NOMO-1 treated with dmso at 0.1 percent for 144 hours (cell line): Measurements from ENCODE around the gene WWOX.

ENCODE experiments used
- DNase-seq: peaks from one replicate; lab custom pipeline; 2025; ENCODE audit not compliant: unreplicated experiment; lab: John Stamatoyannopoulos, UW

WWOX gene

GRCh38 chr16:78258375-78259065 is 159.1 kb downstream of the WWOX start:
- DNase-seq = no peak

GRCh38 chr16:78259873-78260272 is 160.4 kb downstream of the WWOX start:
- DNase-seq = no peak

- no peak for DNase-seq
Measured at GRCh38 chr16:78264642-78265041, 165.2 kb downstream of the WWOX start.

GRCh38 chr16:78269256-78269655 is 169.8 kb downstream of the WWOX start:
- no peak for DNase-seq

DNA sequence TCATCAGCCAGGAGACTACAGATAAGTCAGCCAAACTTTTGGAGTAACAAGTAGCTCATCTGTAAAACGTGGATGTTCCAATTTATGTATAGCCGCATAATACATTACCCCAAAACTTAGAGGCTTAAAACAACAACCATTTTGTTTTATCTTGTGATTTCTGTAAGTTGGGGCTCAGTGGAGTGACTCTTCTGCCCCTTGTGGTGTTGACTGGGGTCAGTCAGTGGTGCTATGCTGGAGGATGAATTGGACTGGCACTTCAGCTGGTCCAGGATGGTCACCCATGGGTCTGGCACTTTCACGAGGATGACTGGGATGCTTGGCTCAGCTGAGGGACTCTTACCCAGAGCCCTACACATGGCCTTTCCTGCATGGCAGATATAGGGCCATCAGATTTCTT is 172.5 kb downstream of the WWOX start:
- no peak for DNase-seq

DNA sequence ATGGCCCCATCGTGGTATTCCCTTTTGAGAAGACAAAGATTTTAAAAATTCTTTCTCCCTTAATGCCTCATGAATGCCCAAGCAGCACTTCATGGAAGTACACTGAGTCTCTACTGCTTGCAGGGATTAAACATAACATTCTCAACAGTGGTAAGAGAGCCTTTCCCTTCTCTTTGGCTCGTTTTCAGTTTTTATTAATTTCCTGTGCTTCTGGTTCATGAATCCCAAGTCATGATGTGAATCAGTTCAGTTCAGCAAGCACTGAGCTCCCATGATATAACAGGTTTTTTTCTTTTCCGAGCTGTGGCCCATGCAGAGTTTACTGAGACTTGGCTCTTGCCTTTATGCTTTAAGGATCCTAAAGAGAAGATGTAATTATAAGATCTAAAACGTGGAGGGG is 175.3 kb downstream of the WWOX start:
- no peak for DNase-seq

DNA sequence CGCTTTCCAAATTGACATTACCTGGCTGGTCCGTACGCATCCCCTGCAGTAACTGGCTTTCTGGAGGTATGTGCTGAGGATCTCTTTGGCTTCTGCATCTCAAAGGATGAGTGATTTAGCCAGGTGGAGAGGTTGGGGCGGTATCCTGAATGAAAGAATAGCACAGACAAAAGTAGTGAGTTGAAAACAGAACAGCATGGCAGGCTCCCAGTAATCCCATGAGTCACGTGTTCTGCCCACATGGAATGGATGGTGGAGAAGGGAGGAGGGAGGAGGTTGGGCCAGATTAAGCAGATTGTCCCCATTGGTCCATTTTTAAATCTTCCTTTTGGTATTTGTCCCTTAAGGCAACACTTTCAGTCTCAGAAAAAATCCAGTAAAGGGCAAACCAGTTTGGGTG is 176.0 kb downstream of the WWOX start:
- no peak for DNase-seq

DNA sequence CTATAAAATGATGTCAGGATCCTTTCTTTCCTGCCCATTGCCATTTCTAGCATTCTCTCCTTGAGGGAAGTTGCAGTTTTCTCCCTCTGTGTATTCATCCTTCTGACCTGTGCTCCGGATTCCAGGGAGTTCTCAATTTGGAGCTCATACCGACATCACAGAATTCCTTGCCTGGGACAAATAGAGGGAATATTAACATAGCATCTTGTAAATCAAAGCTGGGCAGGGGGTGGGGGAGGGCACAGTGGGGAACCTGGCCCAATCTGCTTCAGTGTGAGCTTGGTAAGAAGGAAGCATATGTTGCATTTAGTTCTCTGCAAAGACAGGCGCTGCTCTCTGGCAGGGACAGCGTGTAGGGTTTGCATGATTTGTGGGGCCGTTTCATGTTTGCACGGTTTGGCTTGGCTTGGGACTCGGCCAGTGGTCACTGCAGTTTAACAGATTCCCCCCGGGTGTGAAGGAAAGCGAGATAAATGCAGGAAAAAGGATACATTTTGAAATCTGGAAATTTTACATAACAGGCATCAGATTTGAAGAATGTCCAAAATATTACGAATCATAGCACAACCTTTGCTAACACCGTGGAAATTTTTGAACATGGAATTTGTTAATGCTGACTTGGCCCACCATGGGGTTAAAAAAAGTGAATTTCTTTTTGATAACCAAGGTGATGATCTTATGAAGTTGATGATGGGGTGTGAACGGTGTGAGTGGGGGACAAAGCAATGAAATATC is 178.0 kb downstream of the WWOX start:
- no peak for DNase-seq

- DNase-seq = no peak
Measured at GRCh38 chr16:78278056-78278450, 178.6 kb downstream of the WWOX start.

DNA sequence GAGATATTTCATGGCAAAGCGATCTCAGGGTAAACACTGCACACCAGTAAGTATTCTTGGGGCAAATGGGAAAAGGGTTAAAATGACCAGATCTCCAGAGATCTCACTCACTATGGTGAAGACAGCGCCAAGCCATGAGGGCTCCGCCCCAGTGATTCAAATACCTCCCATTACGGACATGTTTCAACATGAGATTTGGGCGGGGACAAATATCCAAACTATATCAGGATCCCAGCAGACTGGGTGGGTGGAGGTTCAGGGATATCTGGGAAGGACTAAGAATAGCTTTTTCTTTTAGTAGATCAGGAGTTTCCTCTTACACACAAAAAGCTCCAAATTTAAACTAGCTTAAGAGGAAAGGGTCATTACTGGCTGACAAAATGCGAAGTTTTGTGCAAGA is 181.7 kb downstream of the WWOX start:
- DNase-seq = no peak

GRCh38 chr16:78283548-78284251 is 184.2 kb downstream of the WWOX start:
- DNase-seq = no peak

DNA sequence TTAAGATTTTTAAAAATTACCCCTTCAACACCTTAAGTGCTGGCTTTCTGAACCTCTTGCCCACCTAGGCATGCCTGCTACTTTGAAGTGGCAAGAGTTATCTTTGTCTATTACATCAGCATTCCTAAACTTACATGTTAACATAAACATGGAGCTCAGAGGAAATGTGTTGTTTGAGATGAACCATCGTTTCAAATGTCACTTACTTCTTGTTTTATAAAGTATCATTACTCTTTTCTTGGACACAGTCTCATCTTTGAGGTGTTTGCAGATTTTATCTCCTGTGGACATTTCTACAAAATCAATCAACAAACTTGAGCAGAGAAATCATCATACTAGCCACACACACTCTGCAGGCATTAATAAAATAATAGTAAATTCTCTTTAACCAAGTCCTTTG is 184.9 kb downstream of the WWOX start:
- DNase-seq = no peak

DNA sequence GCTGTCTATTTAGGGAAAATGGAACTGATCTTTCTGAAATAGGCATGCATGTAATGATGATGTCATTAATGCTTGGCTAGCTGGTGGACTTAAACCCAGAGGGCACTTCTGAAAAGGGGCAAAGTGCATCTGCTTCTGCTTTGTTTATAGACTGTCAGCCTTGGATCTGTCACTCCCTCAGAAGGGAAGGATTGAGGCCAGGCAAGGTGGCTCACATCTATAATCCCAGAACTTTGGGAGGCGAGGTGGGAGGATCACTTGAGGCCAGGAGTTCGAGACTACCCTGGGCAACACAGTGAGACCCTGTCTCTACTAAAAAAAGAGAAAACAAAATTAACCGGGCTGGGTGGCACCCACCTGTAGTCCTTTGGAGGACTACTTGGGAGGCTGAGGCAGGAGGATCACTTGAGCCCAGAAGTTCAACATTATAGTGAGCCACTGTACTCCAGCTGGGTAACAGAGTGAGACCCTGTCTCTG is 185.5 kb downstream of the WWOX start:
- no peak for DNase-seq

GRCh38 chr16:78285437-78285922 is 186.0 kb downstream of the WWOX start:
- DNase-seq = no peak

GRCh38 chr16:78286065-78286464 is 186.6 kb downstream of the WWOX start:
- no peak for DNase-seq

DNA sequence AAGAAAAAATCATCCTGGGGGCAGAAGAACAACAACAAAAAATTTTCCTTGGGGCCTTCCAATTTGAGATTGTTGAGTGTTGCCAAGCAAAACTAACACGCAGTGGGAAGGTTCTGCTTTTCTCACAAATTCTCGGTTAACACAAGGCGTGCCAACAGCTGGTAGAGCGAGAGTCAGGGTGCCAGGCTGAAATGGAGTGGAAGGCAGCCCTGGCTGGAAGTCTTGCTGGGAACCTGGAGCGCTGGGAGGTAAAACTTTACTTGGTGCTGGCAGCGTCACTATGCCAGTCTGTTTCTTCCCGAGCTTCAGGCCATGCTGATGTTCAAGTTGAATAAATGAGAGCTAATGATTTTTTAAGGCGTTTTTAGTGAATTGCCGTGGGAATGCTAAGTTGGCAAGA is 189.4 kb downstream of the WWOX start:
- no peak for DNase-seq

DNA sequence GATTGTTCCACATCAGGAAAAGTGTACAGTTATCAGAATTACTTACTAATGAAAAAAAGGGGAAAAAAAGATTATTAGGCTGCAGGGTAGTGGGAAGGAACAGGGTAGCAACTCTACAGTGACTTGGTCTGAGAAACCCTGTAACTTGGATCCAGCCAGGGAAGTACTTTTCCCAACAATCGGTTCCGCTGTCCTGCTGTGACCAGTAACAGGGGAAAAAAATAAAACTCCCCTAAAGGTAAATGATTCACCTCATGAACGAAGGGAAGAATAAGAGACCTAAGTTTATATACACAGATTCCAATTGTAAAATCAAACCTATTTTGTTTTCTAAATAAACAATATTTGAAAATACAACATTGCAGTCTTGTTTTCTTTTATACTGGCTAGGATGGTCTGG is 189.9 kb downstream of the WWOX start:
- DNase-seq = no peak

GRCh38 chr16:78289844-78290277 is 190.4 kb downstream of the WWOX start:
- no peak for DNase-seq

- DNase-seq = no peak
Measured at GRCh38 chr16:78290395-78290794, 190.9 kb downstream of the WWOX start.

DNA sequence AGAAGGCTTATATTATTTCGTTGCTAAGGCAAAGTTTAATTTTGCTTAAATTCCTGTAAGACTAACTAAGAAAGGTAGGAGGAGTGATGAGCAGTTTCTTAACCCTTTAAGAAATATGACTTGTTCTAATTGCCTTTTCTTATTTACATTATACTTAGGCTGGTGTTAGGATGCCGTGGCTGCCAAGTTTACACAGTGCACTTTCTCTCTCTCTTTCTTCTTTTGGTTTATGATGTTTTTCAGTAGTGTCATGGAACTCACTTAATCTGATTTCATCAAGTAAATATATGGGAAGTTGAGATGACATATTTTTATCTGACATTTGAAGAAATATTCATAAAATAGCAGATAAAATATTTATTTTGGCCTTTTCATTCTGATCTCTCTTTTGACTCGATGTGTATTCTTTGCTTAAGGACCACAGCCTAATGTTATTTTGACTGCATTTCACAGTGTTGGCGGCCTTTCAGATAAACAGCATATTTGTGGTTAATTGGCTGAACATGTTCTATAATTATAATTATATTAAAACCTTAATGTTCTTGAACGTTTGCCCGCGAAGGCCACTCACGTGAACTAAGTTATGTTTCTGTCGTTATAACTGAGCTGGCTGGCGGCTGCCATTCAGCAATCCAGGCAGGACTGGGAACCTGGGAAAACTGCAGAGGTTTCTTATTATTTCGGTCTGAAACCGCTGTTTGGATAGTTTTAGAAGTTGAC is 191.6 kb downstream of the WWOX start:
- DNase-seq = no peak

DNA sequence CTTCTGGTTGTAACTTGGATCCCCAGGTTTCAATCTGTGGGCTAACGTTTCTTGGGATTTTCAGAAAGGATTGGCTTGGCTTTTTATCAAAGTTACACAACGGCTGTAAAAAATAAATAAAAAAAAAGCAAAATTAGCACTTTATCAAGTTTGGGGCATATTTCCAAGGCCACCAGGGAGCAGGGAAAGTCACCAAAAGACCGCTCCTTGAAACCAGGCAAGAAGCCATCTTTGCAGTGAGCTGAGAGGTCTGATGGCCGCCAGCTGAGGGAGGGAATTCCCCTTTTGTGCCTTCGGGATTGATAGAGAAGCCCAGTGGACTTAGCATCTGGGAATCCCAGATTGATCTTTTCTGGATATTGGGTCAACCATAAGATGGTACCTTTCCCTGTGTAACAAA is 192.2 kb downstream of the WWOX start:
- no peak for DNase-seq
